Upper lobe of left lung (tissue), 6 donors: Measurements from ENCODE around the gene VAV3. TPM values are rescaled to one million over a fixed set of nuclear protein-coding genes. Genes with fewer than 3 reads are reported as not detected.

Experiments
- ATAC-seq, 2 donors: fragments of 200-7000 bp; cut with Tn5 transposase; one replicate each; pipeline ENCODE4 v1.9.1; 2022; ENCODE audit warnings: mild to moderate bottlenecking in 2 of 2, moderate library complexity in 2 of 2; ENCODE audit not compliant: low FRiP score in 2 of 2
- DNase-seq, 2 donors: peaks; one replicate each; pipeline ENCODE4 v3.0.0-alpha.2; 2019 to 2020
- H3K27ac ChIP-seq, 4 donors: fragments of 200-600 bp; sonication (generic); one replicate each; pipeline ENCODE4 v1.5.1; 2016 to 2019
- H3K27me3 ChIP-seq, 4 donors: fragments of 200-600 bp; sonication (generic); one replicate each; pipeline ENCODE4 v1.5.1; 2017 to 2019
- H3K36me3 ChIP-seq, 4 donors: fragments of 200-600 bp; sonication (generic); one replicate each; pipeline ENCODE4 v1.5.1; 2016 to 2019
- H3K4me1 ChIP-seq, 4 donors: fragments of 200-600 bp; sonication (generic); one replicate each; pipeline ENCODE4 v1.5.1; 2018 to 2019
- H3K4me3 ChIP-seq, 4 donors: fragments of 200-600 bp; sonication (generic); one replicate each; pipeline ENCODE4 v1.5.1; 2017 to 2019; ENCODE audit warnings: mild to moderate bottlenecking in 2 of 4, moderate library complexity in 1 of 4
- H3K9me3 ChIP-seq, 4 donors: fragments of 200-600 bp; sonication (generic); one replicate each; pipeline ENCODE4 v1.5.1; 2018 to 2019
- CTCF ChIP-seq, 6 experiments: fragments of 450-650 bp in 4 of 6; fragments of 200-600 bp in 2 of 6; sonication (generic) in 2 of 6; IDR thresholded peaks; one replicate each; pipeline ENCODE4 v1.5.1; 2016 to 2019; ENCODE audit warnings: antibody characterized with exemption in 6 of 6
- EP300 ChIP-seq, 4 donors: sonication (generic); formaldehyde crosslinking; IDR thresholded peaks; one replicate each; pipeline ENCODE4 v1.5.1; 2017; ENCODE audit warnings: antibody characterized with exemption in 4 of 4, control low read depth in 2 of 4
- POLR2A ChIP-seq, 4 donors: fragments of 450-650 bp; IDR thresholded peaks; one replicate each; pipeline ENCODE4 v1.5.1; 2016 to 2017; ENCODE audit warnings: antibody characterized with exemption in 4 of 4, mild to moderate bottlenecking in 2 of 4
- POLR2AphosphoS5 ChIP-seq, 2 donors: sonication (generic); formaldehyde crosslinking; IDR thresholded peaks; one replicate each; pipeline ENCODE4 v1.5.1; 2017; ENCODE audit warnings: antibody characterized with exemption in 2 of 2
- WGBS, 2 donors: methylation state at CpG; one replicate each; pipeline ENCODE4 v1.1.5; 2017 to 2018; 5-methylcytosine and 5-hydroxymethylcytosine counted together
- total RNA-seq, 6 donors: library from RNA; depleted of rRNA in 4 of 6; stranded (reverse); fragments of >200 nt in 4 of 6; gene quantifications; one replicate each; pipeline versions ENCODE4 v1.1.0 to v1.2.1, GENCODE V29; 2016 to 2021
- donor health status: DM: no; HTN: no; CAD: no; lungs with moderate emphysema.
- donor health status: DM: no; HTN: yes; CAD: no; lungs with severe emphysema.

The VAV3 gene
- total RNA-seq: 10 to 100 TPM in 2 of 6 donors, 1 to 10 TPM in 4; 5.9 to 13.6 (median 7.8) TPM

- Histone ChIP-seq H3K27me3 (no peaks in the 10 kb centered on the region), H3K4me1 (peaks cover 3 to 32% (median 22%) of the 10 kb centered on the region in 4 donors), H3K36me3 (no peaks in the 10 kb centered on the region), H3K9me3 (no peaks in the 10 kb centered on the region), H3K27ac (peak within 1 kb of the TSS; percentile 72 to 85 (median 84)), H3K4me3 (peak within 1 kb of the TSS; percentile 62 to 77 (median 68))
- ATAC-seq (peak; percentile 52 to 83), DNase-seq (peak; percentile 75 to 93)
- TF ChIP-seq POLR2A (IDR thresholded peaks at IDR 0.05) (peak in 2 of 4 donors; percentile 22 to 62), EP300 (IDR thresholded peaks at IDR 0.05) (no peak), POLR2AphosphoS5 (IDR thresholded peaks at IDR 0.05) (peak in 1 of 2 donors; percentile 47), CTCF (IDR thresholded peaks at IDR 0.05) (peak in 1 of 6 experiments; percentile 4)
- 1 to 2% methylated on average over 19 to 38 of the region's 73 CpGs for WGBS, 2 donors
These were observed at the start of gene VAV3 for GRCh38 chr1:107965110-107965991. VAV3 (minus strand) TSS chr1:107965180; CDS start chr1:107964869, 311 bp downstream.

GRCh38 chr1:108012553-108012952 is 47.6 kb upstream of the VAV3 start:
- TF ChIP-seq CTCF (IDR thresholded peaks at IDR 0.05) (no peak), POLR2AphosphoS5 (IDR thresholded peaks at IDR 0.05) (no peak), POLR2A (IDR thresholded peaks at IDR 0.05) (no peak), EP300 (IDR thresholded peaks at IDR 0.05) (no peak)
- no peak overlapping the region for H3K4me3 ChIP-seq
- no peaks in the 10 kb centered on the region for H3K27me3 ChIP-seq
- H3K36me3 ChIP-seq: no peaks in the 10 kb centered on the region
- ATAC-seq: no peak
- H3K27ac ChIP-seq: no peak overlapping the region
- peaks cover 0 to 6% (median 2%) of the 10 kb centered on the region in 4 donors for H3K4me1 ChIP-seq
- no peaks in the 10 kb centered on the region for H3K9me3 ChIP-seq
- no peak for DNase-seq

GRCh38 chr1:108011295-108011694 is 46.3 kb upstream of the VAV3 start:
- no peak for DNase-seq
- no peak for TF ChIP-seq POLR2AphosphoS5 (IDR thresholded peaks at IDR 0.05)
- no peak for TF ChIP-seq EP300 (IDR thresholded peaks at IDR 0.05)
- no peak for TF ChIP-seq POLR2A (IDR thresholded peaks at IDR 0.05)
- TF ChIP-seq CTCF (IDR thresholded peaks at IDR 0.05): no peak
- H3K4me1 ChIP-seq: peaks cover 0 to under 1% (median 0%) of the 10 kb centered on the region in 4 donors
- H3K27me3 ChIP-seq: no peaks in the 10 kb centered on the region
- ATAC-seq: no peak
- no peak overlapping the region for H3K4me3 ChIP-seq
- no peaks in the 10 kb centered on the region for H3K36me3 ChIP-seq
- H3K9me3 ChIP-seq: no peaks in the 10 kb centered on the region
- 93% methylated on average over 6 of the region's 6 CpGs for WGBS, 2 donors
- H3K27ac ChIP-seq: no peak overlapping the region

GRCh38 chr1:108010581-108010980 is 45.6 kb upstream of the VAV3 start:
- H3K4me1 ChIP-seq: no peaks in the 10 kb centered on the region
- H3K4me3 ChIP-seq: no peak overlapping the region
- no peaks in the 10 kb centered on the region for H3K9me3 ChIP-seq
- WGBS, 2 donors: 85 to 97% methylated on average over 4 of the region's 4 CpGs
- no peak overlapping the region for H3K27ac ChIP-seq
- ATAC-seq: no peak
- no peak for DNase-seq
- TF ChIP-seq POLR2A (IDR thresholded peaks at IDR 0.05) (no peak), CTCF (IDR thresholded peaks at IDR 0.05) (no peak), EP300 (IDR thresholded peaks at IDR 0.05) (no peak), POLR2AphosphoS5 (IDR thresholded peaks at IDR 0.05) (no peak)
- H3K36me3 ChIP-seq: no peaks in the 10 kb centered on the region
- no peaks in the 10 kb centered on the region for H3K27me3 ChIP-seq
